ENCODE data around the gene TUB.

- TF ChIP-seq POLR2A (IDR thresholded peaks at IDR 0.05), result no peak
- TF ChIP-seq, protein P1, sequence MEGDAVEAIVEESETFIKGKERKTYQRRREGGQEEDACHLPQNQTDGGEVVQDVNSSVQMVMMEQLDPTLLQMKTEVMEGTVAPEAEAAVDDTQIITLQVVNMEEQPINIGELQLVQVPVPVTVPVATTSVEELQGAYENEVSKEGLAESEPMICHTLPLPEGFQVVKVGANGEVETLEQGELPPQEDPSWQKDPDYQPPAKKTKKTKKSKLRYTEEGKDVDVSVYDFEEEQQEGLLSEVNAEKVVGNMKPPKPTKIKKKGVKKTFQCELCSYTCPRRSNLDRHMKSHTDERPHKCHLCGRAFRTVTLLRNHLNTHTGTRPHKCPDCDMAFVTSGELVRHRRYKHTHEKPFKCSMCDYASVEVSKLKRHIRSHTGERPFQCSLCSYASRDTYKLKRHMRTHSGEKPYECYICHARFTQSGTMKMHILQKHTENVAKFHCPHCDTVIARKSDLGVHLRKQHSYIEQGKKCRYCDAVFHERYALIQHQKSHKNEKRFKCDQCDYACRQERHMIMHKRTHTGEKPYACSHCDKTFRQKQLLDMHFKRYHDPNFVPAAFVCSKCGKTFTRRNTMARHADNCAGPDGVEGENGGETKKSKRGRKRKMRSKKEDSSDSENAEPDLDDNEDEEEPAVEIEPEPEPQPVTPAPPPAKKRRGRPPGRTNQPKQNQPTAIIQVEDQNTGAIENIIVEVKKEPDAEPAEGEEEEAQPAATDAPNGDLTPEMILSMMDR (IDR thresholded peaks at IDR 0.05 in 8 of 11, conservative IDR thresholded peaks at IDR 0.05 in 3 of 11), result no peak
Observed at GRCh38 chr11:8089791-8090510, 8.9 kb downstream of the TUB start.

All from spleen (tissue), 7 donors.